Astrocyte (in vitro differentiated cells and primary cell): ENCODE results near the gene AIFM1. TPM values are rescaled to one million over a fixed set of nuclear protein-coding genes. Genes with fewer than 3 reads are reported as not detected.

ENCODE experiments used
- DNase-seq: peaks from one replicate; pipeline ENCODE4 v3.0.0-alpha.2; 2010; ENCODE audit warnings: low read depth
- FAIRE-seq: peaks from 2 replicates; lab custom pipeline; 2011; peaks lifted over from hg19 to GRCh38; lab: Jason Lieb, UNC
- H2AFZ ChIP-seq: 2 replicates; pipeline ENCODE4 v1.6.0; 2012; ENCODE audit warnings: low read depth, low read length, inconsistent platforms
- H3K27ac ChIP-seq: 2 replicates; pipeline ENCODE4 v1.5.1; 2011; ENCODE audit warnings: low read depth, low read length, inconsistent platforms
- H3K27me3 ChIP-seq: 2 replicates; pipeline ENCODE4 v1.6.0; 2011; ENCODE audit warnings: low read length, inconsistent platforms; ENCODE audit not compliant: insufficient read depth
- H3K36me3 ChIP-seq: 2 replicates; pipeline ENCODE4 v1.5.1; 2011; ENCODE audit warnings: low read length, inconsistent platforms; ENCODE audit not compliant: insufficient read depth
- H3K4me1 ChIP-seq: 2 replicates; pipeline ENCODE4 v1.5.1; 2011; ENCODE audit warnings: low read length, inconsistent platforms; ENCODE audit not compliant: insufficient read depth
- H3K4me2 ChIP-seq: 2 replicates; pipeline ENCODE4 v1.6.0; 2012; ENCODE audit warnings: low read length, inconsistent platforms
- H3K4me3 ChIP-seq: 2 replicates; pipeline ENCODE4 v1.5.1; 2011; ENCODE audit warnings: low read depth, mild to moderate bottlenecking, low read length, inconsistent platforms; ENCODE audit not compliant: insufficient read depth
- H3K79me2 ChIP-seq: 2 replicates; pipeline ENCODE4 v1.6.0; 2012; ENCODE audit warnings: mild to moderate bottlenecking, low read length, inconsistent platforms; ENCODE audit not compliant: insufficient read depth
- H3K9ac ChIP-seq: 2 replicates; pipeline ENCODE4 v1.6.0; 2012; ENCODE audit warnings: mild to moderate bottlenecking, low read length, inconsistent platforms
- H3K9me3 ChIP-seq: 2 replicates; pipeline ENCODE4 v1.5.1; 2012; ENCODE audit warnings: low read depth, mild to moderate bottlenecking, low read length, inconsistent platforms; ENCODE audit not compliant: insufficient read depth
- H4K20me1 ChIP-seq: 2 replicates; pipeline ENCODE4 v1.6.0; 2012; ENCODE audit warnings: low read length, inconsistent platforms; ENCODE audit not compliant: insufficient read depth
- H3K27ac Mint-ChIP-seq: one replicate; pipeline ENCODE4 v1.8.0; 2021; ENCODE audit warnings: mild to moderate bottlenecking, mixed read lengths; ENCODE audit not compliant: unreplicated experiment
- H3K27me3 Mint-ChIP-seq: one replicate; pipeline ENCODE4 v1.8.0; 2021; ENCODE audit warnings: low read depth, mixed read lengths; ENCODE audit not compliant: unreplicated experiment
- H3K36me3 Mint-ChIP-seq: one replicate; pipeline ENCODE4 v1.8.0; 2021; ENCODE audit warnings: low read depth, mixed read lengths; ENCODE audit not compliant: unreplicated experiment
- H3K4me1 Mint-ChIP-seq: one replicate; pipeline ENCODE4 v1.8.0; 2021; ENCODE audit warnings: low read depth, mixed read lengths; ENCODE audit not compliant: unreplicated experiment
- H3K4me3 Mint-ChIP-seq: one replicate; pipeline ENCODE4 v1.8.0; 2021; ENCODE audit warnings: mild to moderate bottlenecking, moderate library complexity, mixed read lengths; ENCODE audit not compliant: unreplicated experiment
- H3K9me3 Mint-ChIP-seq: one replicate; pipeline ENCODE4 v1.8.0; 2021; ENCODE audit warnings: mild to moderate bottlenecking, mixed read lengths; ENCODE audit not compliant: unreplicated experiment
- EZH2 ChIP-seq: IDR thresholded peaks from 2 replicates; pipeline ENCODE4 v1.6.1; 2012; ENCODE audit warnings: mild to moderate bottlenecking, low read length, inconsistent platforms; ENCODE audit not compliant: insufficient read depth
- total RNA-seq: library from RNA; stranded (reverse); gene quantifications from 2 replicates; pipeline ENCODE4 v1.2.1, GENCODE V29; 2021
- TF ChIP-seq, protein P1 (sequence below): IDR thresholded peaks from 2 replicates; pipeline ENCODE4 v1.5.1; 2011; ENCODE audit warnings: low read depth, mild to moderate bottlenecking, inconsistent platforms, low read length, moderate library complexity; ENCODE audit not compliant: insufficient read depth

AIFM1 gene
- total RNA-seq, 1 donor from 2014 or later = 38.1 TPM

DNA sequence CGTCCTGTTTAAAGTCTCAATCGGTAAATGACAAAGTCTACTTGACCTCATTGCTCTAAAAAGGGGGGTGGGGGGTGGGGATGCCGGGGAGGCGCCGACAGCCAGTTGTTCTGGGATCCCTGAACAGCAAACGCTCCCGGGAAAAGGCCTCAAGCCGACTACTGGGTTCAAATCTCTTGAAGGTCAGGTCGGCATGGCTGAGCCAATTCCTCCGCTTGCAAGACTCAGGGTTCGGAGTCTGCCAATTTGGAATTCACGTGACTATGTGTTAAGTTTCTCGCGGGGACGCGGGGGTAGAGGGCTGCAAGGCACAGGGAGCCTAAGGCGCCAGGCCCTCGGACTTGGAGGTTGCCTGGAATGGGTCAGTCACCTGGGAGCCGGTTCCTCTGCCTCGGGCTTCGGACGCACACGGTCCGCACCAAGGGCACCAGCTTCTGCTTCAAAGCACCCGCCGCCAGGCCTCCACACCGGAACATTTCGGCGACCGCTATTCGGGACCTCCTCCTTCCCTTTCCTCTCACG lies 399 bp downstream of the AIFM1 start:
- H2AFZ ChIP-seq = peak overlapping the region; percentile 79
- Mint-ChIP-seq H3K27ac (peak overlapping the region; percentile 89), H3K36me3 (no peaks in the 10 kb centered on the region), H3K27me3 (no peaks in the 10 kb centered on the region), H3K4me1 (peaks cover 5% of the 10 kb centered on the region), H3K4me3 (peak overlapping the region; percentile 94), H3K9me3 (no peaks in the 10 kb centered on the region)
- H3K79me2 ChIP-seq = peaks cover 26% of the 10 kb centered on the region
- DNase-seq (no peak), FAIRE-seq (no peak)
- no peak for TF ChIP-seq EZH2
- TF ChIP-seq, protein P1, sequence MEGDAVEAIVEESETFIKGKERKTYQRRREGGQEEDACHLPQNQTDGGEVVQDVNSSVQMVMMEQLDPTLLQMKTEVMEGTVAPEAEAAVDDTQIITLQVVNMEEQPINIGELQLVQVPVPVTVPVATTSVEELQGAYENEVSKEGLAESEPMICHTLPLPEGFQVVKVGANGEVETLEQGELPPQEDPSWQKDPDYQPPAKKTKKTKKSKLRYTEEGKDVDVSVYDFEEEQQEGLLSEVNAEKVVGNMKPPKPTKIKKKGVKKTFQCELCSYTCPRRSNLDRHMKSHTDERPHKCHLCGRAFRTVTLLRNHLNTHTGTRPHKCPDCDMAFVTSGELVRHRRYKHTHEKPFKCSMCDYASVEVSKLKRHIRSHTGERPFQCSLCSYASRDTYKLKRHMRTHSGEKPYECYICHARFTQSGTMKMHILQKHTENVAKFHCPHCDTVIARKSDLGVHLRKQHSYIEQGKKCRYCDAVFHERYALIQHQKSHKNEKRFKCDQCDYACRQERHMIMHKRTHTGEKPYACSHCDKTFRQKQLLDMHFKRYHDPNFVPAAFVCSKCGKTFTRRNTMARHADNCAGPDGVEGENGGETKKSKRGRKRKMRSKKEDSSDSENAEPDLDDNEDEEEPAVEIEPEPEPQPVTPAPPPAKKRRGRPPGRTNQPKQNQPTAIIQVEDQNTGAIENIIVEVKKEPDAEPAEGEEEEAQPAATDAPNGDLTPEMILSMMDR = no peak
- no peaks in the 10 kb centered on the region for H3K9me3 ChIP-seq
- peak overlapping the region; percentile 92 for H3K9ac ChIP-seq
- H3K27ac ChIP-seq = peak overlapping the region; percentile 91
- H3K4me2 ChIP-seq = peak overlapping the region; percentile 85
- no peaks in the 10 kb centered on the region for H4K20me1 ChIP-seq
- H3K36me3 ChIP-seq = no peaks in the 10 kb centered on the region
- peak overlapping the region; percentile 80 for H3K4me3 ChIP-seq
- H3K4me1 ChIP-seq = peaks cover 16% of the 10 kb centered on the region
- H3K27me3 ChIP-seq = no peaks in the 10 kb centered on the region

DNA sequence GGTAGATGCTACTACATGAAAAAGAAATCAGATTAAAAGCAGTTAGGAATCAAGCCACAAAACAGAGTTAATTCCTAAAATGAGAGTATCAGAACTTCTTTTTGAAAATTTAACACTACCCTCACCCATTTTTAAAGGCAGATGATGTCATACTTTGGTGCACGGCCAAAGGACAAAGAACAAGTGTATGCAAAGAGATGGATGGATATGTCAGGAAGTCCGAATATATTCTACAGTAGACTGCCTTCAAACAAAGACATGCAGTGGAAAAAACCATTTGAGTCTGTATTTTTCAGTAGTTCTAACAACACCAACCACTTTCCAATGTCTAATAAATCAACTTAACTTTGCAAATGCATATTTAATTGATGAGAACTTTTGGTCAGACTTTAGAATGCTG lies 2.2 kb downstream of the AIFM1 start:
- FAIRE-seq (no peak), DNase-seq (no peak)
- no peak overlapping the region for H3K4me3 ChIP-seq
- no peaks in the 10 kb centered on the region for H3K27me3 ChIP-seq
- no peak overlapping the region for H2AFZ ChIP-seq
- H3K4me1 ChIP-seq = peaks cover 16% of the 10 kb centered on the region
- Mint-ChIP-seq H3K4me1 (peaks cover 5% of the 10 kb centered on the region), H3K9me3 (no peaks in the 10 kb centered on the region), H3K36me3 (no peaks in the 10 kb centered on the region), H3K27ac (no peak overlapping the region), H3K4me3 (no peak overlapping the region), H3K27me3 (no peaks in the 10 kb centered on the region)
- H3K36me3 ChIP-seq = no peaks in the 10 kb centered on the region
- TF ChIP-seq, protein P1 = no peak
- no peak for TF ChIP-seq EZH2
- no peaks in the 10 kb centered on the region for H3K9me3 ChIP-seq
- no peak overlapping the region for H3K27ac ChIP-seq
- H3K79me2 ChIP-seq = peaks cover 28% of the 10 kb centered on the region
- H3K4me2 ChIP-seq = no peak overlapping the region
- H3K9ac ChIP-seq = no peak overlapping the region
- H4K20me1 ChIP-seq = no peaks in the 10 kb centered on the region

DNA sequence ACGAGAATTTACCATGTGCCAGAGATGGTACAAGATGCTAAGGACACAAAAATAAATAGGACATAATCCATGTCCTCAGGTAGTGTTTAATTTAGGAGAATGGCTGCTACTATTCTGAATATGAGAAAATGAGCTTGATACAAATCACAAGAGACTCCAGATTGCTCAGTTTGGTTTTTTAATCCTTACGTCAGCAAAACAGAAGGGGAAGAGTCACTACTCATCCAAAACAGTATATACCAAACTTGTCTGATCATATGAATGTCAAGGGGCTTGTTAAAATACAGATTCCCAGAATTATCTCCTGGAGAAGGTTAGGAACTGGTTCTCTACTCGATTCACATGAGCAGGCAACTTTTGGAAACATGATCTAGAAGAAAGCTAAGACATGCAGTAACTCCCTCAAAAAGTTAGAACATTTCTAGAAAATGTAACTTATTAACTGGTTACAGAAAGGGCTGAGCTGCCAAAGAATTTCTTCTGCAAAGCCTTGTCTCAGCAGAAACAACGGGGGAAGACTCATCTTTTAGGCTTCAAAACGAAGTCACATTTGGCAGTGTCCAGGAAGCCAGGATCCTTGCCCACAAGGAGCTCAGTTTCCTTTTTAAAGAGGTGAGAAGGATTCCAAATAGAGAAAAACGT lies 3.4 kb downstream of the AIFM1 start:
- Mint-ChIP-seq H3K36me3 (no peaks in the 10 kb centered on the region), H3K27me3 (no peaks in the 10 kb centered on the region), H3K4me3 (no peak overlapping the region), H3K27ac (no peak overlapping the region), H3K4me1 (peaks cover 5% of the 10 kb centered on the region), H3K9me3 (no peaks in the 10 kb centered on the region)
- Histone ChIP-seq H3K9me3 (no peaks in the 10 kb centered on the region), H3K36me3 (no peaks in the 10 kb centered on the region), H3K4me1 (peaks cover 16% of the 10 kb centered on the region), H3K4me2 (no peak overlapping the region), H3K27ac (no peak overlapping the region), H3K4me3 (no peak overlapping the region), H3K9ac (no peak overlapping the region), H4K20me1 (no peaks in the 10 kb centered on the region), H3K27me3 (no peaks in the 10 kb centered on the region), H2AFZ (no peak overlapping the region), H3K79me2 (peaks cover 28% of the 10 kb centered on the region)
- DNase-seq = no peak
- no peak for TF ChIP-seq EZH2
- TF ChIP-seq, protein P1 = no peak
- no peak for FAIRE-seq
